GM18951 (cell line): ENCODE measurements around the gene E2F3.

Experiments used
- POLR2A ChIP-seq: IDR thresholded peaks from 4 replicates; pipeline ENCODE4 v1.6.1; 2011; ENCODE audit warnings: mild to moderate bottlenecking; ENCODE audit not compliant: insufficient read length, insufficient read depth; ENCODE audit errors: extremely low read depth
- in situ Hi-C: fragments of 300-500 bp; cut with MboI; formaldehyde crosslinking; loops from one replicate; pipeline ENCODE4 v1.12.0; 2022; ENCODE audit warnings: low sequenced_read_pairs, mixed read lengths, inconsistent platforms; ENCODE audit not compliant: unreplicated experiment

Gene E2F3

DNA sequence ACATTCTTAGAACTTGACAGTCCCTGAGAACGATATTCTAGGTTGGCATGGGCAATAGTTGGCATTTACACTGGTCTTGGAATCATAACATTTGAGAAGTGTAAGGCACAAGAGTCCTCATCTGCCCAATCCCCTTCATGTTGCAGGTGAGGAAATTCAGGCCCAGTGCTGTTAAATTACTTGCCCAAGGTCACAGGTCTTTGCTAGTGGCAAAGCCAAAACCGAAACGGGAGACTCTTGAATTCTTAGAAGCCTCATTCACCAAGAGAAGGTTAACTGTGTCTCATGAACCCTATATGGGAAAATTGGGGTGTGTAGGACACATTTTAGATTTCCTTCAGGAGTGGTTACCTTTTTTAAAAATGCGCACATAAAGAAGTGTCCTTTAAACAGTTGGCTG is 7.2 kb downstream of the E2F3 start:
- in situ Hi-C loops = no loop called here
- no peak for TF ChIP-seq POLR2A

DNA sequence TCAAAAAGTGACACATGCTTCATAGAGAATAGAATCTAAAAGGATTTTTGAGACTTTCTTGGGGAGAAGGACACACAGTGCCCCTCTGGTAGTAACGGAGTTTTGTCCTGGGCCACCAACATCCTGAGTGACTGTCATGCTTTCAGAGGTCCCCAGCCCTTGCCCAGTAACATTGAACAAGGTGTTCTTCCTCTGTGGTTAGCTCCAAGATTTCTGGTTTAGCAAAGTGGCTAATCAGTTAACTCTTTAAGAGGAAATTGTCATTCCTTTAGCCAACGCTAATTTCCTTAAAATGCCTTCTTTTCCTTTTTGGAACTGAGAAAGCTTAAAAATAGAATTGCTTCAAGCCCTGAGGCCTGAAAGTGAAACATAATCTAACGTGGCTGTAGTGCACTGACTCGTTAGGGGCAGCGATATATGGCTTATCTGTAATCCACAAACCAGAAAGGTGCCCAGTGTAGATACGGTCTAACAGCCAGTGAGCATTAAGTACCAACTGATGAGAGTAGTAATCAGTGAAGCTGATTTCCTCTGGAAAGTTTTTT is 7.8 kb downstream of the E2F3 start:
- in situ Hi-C loops = no loop called here
- no peak for TF ChIP-seq POLR2A

DNA sequence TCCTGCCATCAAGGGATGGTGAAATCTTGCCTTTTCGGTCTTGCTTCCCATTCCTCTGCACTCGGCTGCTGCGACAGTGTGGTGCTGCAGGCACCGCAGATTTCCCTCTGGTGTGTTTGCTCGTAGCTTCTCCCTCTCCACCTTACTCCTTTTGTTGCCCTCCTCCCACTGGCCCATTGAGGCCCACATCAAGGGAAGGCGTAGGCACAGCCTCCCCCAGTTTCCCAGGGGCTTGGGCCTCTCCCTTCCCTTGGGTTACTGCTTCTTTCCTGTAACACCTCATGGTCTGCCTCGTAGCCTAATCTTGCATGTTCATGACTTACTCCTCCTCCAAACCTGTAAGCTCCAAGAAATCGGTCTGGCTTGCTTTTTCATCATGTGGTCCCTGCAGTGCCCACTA is 9.9 kb downstream of the E2F3 start:
- in situ Hi-C loops = loop anchor here (10.0 kb wide), 1 partner anchor 113 kb away; no protein-coding TSS in a partner anchor
- TF ChIP-seq POLR2A = no peak

DNA sequence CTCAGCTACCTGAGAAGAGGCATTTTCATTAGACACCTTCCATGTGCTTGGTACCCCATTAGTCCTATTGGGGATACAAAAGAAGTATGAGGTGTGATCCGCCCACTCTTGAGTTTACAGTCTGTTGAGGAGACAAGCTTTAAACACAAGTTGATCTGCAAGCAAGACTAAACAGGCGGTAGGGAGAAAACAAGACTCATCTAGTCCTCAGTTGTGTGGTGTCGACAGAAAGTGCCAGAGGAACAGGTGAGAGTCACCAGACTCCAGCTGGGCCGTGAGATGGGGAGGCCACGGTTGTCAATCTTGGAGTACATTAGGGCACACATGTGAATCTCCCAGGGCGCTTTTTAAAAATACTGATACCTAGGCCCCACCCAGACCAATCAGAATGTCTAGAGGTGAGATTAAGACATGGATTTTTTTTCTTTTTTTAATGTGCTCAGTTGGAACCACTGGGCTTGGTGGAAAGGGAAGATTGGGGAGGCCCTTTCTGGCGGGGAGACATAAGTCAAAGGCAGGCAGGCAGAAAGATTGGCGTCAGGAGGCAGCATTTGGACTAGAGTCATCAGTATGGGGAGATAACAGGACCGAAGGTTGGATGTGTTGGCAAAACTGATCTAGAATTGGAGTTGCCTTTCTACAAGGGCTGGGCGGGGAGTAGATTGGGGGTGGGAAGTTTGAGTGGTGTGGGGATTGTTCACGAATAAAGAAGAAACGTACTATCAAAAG is 10.4 kb downstream of the E2F3 start:
- TF ChIP-seq POLR2A = no peak
- in situ Hi-C loops = loop anchor here (10.0 kb wide), 1 partner anchor 113 kb away; no protein-coding TSS in a partner anchor

DNA sequence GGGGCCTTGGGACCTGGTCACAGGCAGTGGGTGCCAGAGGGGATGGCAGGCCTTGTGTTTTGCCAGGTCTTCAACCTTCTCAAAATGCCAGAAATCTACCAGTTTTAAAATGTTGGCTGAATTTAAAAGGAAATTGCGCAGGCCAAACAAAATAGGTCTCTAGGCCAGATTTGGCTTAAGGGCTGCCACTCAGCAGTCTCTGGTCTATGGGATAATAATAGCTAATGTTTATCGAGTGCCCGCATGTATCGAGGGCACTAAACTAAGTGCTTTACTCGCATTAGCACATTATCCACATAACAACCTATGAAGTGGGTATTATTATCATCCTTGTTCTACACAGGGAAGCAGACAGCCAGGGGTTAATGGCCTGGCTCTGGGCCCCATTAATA is 11.0 kb downstream of the E2F3 start:
- in situ Hi-C loops = loop anchor here (10.0 kb wide), 1 partner anchor 112 kb away; no protein-coding TSS in a partner anchor

DNA sequence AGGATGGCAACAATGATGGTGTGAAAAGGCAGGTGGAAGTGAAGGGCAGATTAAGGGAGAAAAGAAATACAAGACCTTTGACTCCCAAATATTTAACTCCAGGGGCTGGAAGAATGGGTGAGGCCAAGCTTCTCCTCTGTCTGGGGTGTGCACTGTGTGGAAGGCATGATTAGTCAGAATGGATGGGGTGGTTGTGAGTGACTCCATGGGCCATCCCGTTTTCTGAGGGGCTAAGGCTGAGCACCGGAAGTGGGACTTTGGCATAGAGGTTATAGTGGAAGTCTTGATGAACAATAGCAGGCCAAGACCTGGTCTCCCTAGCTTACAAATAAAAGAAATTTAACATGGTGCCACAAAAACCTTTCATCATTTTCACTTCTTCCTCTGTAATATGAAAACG is 12.1 kb downstream of the E2F3 start:
- in situ Hi-C loops = loop anchor here (10.0 kb wide), 1 partner anchor 111 kb away; no protein-coding TSS in a partner anchor
- TF ChIP-seq POLR2A = no peak

More for the DNA sequence above, 11.0 kb downstream of the E2F3 start:
- TF ChIP-seq POLR2A = no peak

DNA sequence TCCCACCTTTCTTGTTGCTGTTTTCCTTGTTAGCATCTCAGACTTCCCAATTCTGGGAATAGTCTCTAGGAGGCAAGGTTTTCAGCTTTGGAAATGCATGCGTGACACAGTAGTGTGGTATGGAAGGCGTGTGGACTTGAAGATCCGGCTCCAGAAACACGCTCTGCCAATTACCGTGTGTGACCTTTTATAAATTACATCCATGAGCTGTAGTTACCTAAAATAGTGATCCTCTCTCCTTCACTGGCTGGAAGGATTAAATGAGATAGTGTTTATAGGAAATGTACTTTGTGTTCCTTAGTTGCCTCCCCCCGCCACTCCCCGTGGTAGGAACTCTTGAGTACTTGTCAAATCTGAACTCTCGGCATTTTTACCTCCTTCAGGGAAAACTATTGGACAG is 13.0 kb downstream of the E2F3 start:
- TF ChIP-seq POLR2A = no peak
- in situ Hi-C loops = loop anchor here (10.0 kb wide), 1 partner anchor 110 kb away; no protein-coding TSS in a partner anchor

DNA sequence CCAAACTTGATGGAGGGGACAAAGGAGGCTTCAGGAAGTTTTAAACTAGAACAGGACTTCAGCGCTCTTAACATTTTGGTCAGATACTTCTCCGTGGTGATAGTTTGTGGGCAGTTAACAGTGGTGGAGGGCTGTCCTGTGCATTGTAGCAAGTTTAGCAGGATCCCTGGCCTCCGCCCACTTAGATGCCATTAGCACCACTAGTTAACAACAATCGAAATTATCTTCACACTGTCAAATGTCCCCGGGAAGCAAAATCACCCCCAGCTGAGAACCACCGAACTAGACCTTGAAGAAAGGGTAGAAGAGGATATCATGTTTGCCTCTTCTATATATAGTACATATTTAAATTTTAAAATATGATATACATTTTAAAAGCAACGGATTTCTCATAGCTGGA is 13.6 kb downstream of the E2F3 start:
- in situ Hi-C loops = loop anchor here (10.0 kb wide), 1 partner anchor 109 kb away; no protein-coding TSS in a partner anchor
- TF ChIP-seq POLR2A = no peak

DNA sequence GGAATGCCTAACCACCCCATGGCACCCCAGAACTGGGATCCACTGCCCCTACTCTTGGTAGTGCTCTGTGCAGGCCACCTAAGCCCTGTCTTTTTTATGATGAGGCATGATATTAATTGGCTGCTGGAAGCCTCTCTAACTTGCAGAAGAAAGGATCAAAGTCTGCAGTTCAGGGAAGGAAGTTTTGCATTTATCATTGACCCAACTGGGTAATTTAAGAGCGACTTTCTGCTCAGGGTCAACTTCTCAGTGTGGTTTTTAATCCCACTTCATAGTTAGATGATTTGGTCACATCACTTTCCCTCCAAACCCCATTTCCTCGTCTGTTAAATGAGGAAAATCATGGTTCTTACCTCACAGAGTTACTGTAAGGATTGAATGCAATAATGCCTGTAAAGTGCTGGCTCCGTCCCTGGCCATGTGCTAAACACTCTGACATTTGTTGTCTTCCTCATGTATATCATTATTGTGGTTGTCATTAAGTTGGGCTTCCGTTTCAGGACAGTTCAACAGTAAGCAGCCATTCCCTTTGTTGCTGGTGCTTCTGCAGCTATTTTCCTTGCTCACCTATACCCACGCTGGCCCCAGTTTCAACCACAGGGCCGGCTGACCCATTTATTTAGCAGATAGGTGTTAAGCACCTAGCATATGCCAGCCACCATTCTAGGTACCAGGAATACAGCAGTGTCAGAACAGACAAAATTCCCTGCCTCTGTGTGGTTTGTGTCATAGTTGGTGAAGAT is 14.2 kb downstream of the E2F3 start:
- TF ChIP-seq POLR2A = no peak
- in situ Hi-C loops = loop anchor here (10.0 kb wide), 1 partner anchor 109 kb away; no protein-coding TSS in a partner anchor

DNA sequence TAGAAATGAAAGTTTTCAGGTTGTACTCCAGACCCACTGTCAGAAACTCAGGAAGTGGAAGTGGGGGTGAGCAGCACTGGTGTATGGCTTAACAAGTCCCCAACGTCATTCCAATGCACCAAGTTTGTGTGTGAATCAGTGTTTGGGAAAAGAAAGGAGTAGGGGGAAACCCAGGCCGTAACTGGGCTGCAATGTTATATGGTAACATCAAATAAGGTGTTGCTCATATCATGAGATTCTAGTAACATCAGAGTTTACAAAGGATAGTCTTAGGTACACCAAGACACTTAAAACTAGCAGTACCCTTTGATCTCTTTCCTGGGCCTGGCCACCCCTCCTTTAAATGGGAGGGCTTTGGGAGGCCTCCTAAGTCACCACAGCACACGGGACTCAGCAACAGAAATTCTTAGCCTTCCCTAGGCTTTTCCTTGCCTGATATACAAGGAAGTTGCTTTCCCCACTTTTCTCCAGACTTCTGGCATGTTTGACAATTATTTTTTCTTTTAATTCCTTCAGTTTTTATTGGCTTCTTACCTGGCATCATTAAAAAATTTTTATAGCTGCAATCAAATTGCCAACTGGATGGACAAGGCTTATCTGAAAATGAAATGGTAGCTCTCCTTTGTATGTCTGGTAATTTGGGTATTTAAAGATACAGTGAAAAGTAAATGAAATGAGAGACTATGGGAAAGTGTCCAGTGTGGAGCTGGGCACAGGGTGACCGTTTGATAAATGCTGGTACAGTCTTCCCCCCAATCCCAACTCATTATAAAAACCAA is 15.1 kb downstream of the E2F3 start:
- no peak for TF ChIP-seq POLR2A
- in situ Hi-C loops = loop anchor here (10.0 kb wide), 1 partner anchor 108 kb away; no protein-coding TSS in a partner anchor

DNA sequence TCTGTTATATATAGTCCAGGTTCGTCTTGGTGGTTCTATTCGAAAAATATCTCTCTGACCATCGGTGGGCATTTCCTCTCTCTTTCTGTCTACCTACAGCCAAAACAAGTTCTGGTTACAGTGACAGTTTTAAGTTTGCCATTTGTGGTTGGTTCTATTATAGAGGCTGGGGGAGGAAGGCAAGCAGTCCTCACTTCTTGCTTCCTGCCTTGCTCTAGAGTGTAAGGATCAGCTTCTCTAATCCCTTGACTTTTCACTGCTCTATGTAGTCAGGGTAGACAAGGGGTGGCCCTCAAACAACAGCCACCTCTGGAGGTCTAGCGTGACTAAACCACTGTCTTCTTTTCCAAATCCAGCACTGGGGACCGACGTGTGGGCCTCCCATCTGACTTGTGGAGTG is 16.1 kb downstream of the E2F3 start:
- no peak for TF ChIP-seq POLR2A
- in situ Hi-C loops = loop anchor here (10.0 kb wide), 1 partner anchor 107 kb away; no protein-coding TSS in a partner anchor

DNA sequence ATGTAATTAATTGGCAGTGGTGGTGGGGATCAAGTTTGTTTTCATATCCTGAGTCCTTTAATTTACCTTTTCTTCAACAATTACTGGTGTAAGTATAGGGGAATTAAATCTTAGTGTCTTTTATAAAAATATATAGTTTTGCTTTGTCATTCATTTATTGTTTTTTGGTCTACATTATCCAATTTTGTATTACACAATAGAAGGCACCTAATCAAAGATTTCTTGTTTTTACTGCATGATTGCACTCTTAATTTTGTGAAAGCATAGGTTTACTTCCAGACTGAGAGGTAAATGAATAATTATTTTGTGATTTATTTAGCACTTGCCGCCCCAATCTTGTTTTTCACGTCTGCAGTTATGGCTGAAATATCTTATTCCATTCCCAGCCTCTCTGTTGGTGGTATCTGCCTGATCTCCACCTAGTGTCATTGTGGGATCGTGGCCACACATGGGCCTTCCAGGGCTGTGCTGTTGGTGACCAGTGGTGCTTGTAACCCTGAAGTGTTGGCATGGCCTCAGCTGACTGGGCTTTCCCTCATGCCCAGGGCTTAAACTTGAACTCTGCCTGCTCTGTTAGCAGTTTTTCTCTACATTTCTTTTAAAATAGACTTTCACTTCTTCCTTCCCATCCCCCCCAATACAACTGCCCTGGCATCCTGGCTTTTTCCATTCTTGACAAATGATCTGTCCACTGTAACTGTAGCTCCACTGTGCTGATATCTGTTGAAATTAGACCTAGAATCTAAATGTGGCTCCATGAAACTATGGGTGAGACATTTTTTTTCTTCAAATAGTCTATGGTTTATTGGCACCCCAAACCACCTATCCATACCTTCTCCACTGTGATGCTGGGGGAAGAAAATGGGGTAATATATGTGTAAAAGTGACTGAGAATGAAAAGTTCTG is 24.8 kb downstream of the E2F3 start:
- in situ Hi-C loops = no loop called here
- TF ChIP-seq POLR2A = no peak
